Mesodermal cell (in vitro differentiated cells): ENCODE results near the gene TIRAP.
"Not testable (repeated sequence)": the region's sequence is repeated elsewhere in the genome, so short reads cannot be mapped to it uniquely, and the experiment has no call there.

Experiments used
- H3K27ac ChIP-seq: 2 replicates; pipeline ENCODE4 v1.7.0; 2013; ENCODE audit warnings: mild to moderate bottlenecking, low read depth, low read length, moderate library complexity; ENCODE audit not compliant: severe bottlenecking
- H3K36me3 ChIP-seq: 2 replicates; pipeline ENCODE4 v1.7.1; 2013; ENCODE audit warnings: mild to moderate bottlenecking, low read length, moderate library complexity; ENCODE audit not compliant: control insufficient read depth, insufficient read depth
- H3K4me1 ChIP-seq: one replicate; pipeline ENCODE4 v1.7.1; 2013; ENCODE audit warnings: mild to moderate bottlenecking, low read length; ENCODE audit not compliant: insufficient read depth, control insufficient read depth, poor library complexity, severe bottlenecking
- H3K4me3 ChIP-seq: 2 replicates; pipeline ENCODE4 v1.7.0; 2013; ENCODE audit warnings: low read length, control low read depth, mild to moderate bottlenecking; ENCODE audit not compliant: insufficient read depth, poor library complexity, severe bottlenecking; ENCODE audit errors: extremely low read depth
- H3K9me3 ChIP-seq: 2 replicates; pipeline ENCODE4 v1.7.1; 2013; ENCODE audit warnings: mild to moderate bottlenecking, low read length, moderate library complexity; ENCODE audit not compliant: control insufficient read depth
- WGBS, 2 experiments: methylation state at CpG; one replicate each; pipeline ENCODE4 v1.1.5; 2013; ENCODE audit warnings: missing lambda C conversion rate in 2 of 2; ENCODE audit not compliant: insufficient coverage in 2 of 2; 5-methylcytosine and 5-hydroxymethylcytosine counted together

Gene TIRAP

GRCh38 chr11:126284829-126285228 lies 1.9 kb downstream of the TIRAP start:
- H3K4me1 ChIP-seq: no peaks in the 10 kb centered on the region
- no peak overlapping the region for H3K27ac ChIP-seq
- peaks cover 4% of the 10 kb centered on the region for H3K36me3 ChIP-seq
- WGBS, 2 experiments: no CpG with 5 or more reads among the region's 6 CpGs
- H3K4me3 ChIP-seq: no peak overlapping the region
- no peaks in the 10 kb centered on the region for H3K9me3 ChIP-seq

DNA sequence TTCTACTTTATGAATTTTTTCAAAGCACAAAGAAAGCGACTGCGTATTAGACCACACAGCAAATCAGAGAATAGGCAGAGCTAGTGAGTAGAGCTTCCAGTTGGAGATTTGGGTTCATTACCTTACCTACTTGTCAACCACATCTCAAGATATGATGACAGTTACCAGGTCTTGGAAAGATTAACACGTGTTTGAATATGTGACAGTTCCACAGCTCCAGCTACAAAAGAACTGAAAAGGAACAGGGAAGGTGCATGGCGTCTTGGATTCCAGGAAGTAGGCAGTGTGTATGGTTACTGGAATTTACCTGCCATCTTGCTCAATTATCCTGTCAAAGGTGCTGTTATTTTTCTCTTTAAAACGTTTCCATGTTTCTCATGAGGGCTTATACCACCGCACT lies 5.3 kb downstream of the TIRAP start:
- peaks cover 9% of the 10 kb centered on the region for H3K36me3 ChIP-seq
- 94 to 96% methylated on average over 3 to 4 of the region's 6 CpGs for WGBS, 2 experiments
- no peaks in the 10 kb centered on the region for H3K4me1 ChIP-seq
- no peaks in the 10 kb centered on the region for H3K9me3 ChIP-seq
- no peak overlapping the region for H3K27ac ChIP-seq
- H3K4me3 ChIP-seq: no peak overlapping the region

DNA sequence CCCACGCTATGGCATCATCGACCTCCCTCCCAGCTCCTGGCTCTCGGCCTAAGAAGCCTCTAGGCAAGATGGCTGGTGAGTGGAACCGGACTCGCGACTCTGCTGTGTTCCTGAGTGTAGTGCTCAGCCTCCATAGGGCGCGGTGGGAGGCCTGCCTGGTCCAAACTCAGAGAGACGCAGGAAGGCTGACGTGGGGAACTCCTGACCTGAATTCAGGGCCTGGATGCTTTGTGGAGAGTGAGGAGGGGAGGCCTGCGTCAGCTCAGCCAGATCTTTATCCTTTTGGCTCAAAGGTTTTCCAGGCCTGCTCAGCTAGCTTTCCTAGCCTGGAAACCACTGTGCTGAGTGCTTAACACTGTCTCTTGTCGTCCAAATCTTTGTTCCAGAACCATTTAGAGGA lies 8.0 kb downstream of the TIRAP start:
- Histone ChIP-seq H3K27ac (peak overlapping the region; percentile 62), H3K36me3 (peaks cover 15% of the 10 kb centered on the region), H3K4me3 (no peak overlapping the region), H3K4me1 (no peaks in the 10 kb centered on the region), H3K9me3 (no peaks in the 10 kb centered on the region)
- 93 to 96% methylated on average over 10 to 12 of the region's 12 CpGs for WGBS, 2 experiments

DNA sequence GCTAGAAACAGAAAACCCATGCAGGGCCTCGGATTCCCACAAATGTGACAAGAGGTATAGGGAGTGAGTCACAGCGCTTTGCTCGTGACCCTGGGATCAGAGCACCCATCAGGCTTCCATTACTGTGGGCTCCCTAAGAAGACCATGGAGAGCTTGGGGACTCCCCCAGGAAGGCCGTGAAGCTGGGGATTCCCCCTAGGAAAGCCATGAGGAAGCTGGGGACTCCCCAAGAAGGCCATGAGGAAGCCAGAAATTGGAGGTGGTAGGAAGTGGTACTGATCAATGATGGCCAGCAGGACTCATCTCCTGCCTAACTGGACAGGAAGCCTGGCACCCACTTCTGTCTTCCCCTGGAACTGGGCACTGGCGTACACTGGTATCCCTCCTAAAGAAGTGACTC lies 10.8 kb downstream of the TIRAP start:
- peaks cover 20% of the 10 kb centered on the region for H3K36me3 ChIP-seq
- H3K4me1 ChIP-seq: no peaks in the 10 kb centered on the region
- WGBS, 2 experiments: 94 to 100% methylated on average over 5 of the region's 5 CpGs
- no peak overlapping the region for H3K27ac ChIP-seq
- H3K4me3 ChIP-seq: no peak overlapping the region
- H3K9me3 ChIP-seq: no peaks in the 10 kb centered on the region

DNA sequence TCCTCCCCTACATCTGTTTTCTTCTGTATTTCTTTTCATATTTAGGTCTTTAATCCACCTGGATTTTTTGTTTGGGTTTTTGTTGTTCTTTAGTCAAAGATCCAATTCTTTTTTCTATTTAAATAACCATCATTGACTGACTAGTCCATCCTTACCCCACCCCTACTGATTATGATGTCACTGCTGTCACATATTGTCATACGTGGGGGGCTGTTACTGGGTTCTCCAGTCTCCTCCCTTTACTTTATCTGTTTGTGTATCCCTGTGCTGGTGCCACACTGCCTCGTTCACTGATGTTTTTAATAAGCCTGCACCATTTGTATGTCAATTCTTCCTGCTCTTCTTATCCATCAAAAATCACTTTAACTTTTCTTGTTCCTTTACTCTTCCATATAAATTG lies 14.1 kb downstream of the TIRAP start:
- WGBS, 2 experiments: 88 to 91% methylated on average over 2 of the region's 2 CpGs
- H3K9me3 ChIP-seq: no peaks in the 10 kb centered on the region
- peaks cover 31% of the 10 kb centered on the region for H3K36me3 ChIP-seq
- H3K4me3 ChIP-seq: no peak overlapping the region
- H3K4me1 ChIP-seq: no peaks in the 10 kb centered on the region
- H3K27ac ChIP-seq: no peak overlapping the region

- peaks cover 14% of the 10 kb centered on the region for H3K36me3 ChIP-seq
- no peaks in the 10 kb centered on the region for H3K9me3 ChIP-seq
- H3K27ac ChIP-seq: peak within 1 kb of the TSS; percentile 85
- peaks cover 7% of the 10 kb centered on the region for H3K4me1 ChIP-seq
- peak within 1 kb of the TSS; percentile 63 for H3K4me3 ChIP-seq
- WGBS, 2 experiments: 1 to 3% methylated on average over 45 to 50 of the region's 61 CpGs
Observed at GRCh38 chr11:126303623-126304456, 20.9 kb downstream of the TIRAP start, which contains the start of gene DCPS. DCPS (plus strand) TSS chr11:126304060; CDS start chr11:126304081, 21 bp downstream.

DNA sequence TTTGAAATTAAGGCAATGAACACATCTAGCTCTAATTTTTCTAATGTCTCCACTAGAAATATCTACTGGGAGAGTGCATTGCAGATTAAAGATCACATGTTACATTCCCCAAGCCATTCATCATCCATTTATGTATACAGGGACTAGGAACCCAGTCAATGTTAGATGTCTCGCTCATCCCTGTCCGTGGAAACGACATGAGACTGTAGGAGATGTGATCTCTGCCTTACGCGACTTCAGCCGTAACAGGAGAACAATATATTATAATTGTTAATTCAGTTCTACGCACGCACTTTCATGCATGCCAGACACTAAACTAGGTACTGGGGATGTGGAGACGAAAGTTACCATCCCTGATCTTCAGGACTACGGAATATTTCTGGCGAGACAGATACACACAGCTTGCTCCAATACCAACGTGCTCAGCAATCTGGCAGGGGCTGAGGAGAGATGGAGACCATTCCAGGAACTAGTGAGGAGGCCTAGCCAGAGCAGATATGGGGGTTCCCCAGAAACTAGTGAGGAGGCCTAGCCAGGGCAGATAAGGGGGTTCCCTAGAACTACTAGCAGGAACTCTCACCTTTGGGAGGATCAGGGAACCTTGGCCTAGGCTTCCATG lies 21.7 kb downstream of the TIRAP start:
- Histone ChIP-seq H3K27ac (peak overlapping the region; percentile 85), H3K36me3 (peaks cover 14% of the 10 kb centered on the region), H3K4me3 (peak overlapping the region; percentile 63), H3K4me1 (peaks cover 7% of the 10 kb centered on the region), H3K9me3 (no peaks in the 10 kb centered on the region)
- WGBS, 2 experiments: 80 to 92% methylated on average over 4 to 9 of the region's 12 CpGs

DNA sequence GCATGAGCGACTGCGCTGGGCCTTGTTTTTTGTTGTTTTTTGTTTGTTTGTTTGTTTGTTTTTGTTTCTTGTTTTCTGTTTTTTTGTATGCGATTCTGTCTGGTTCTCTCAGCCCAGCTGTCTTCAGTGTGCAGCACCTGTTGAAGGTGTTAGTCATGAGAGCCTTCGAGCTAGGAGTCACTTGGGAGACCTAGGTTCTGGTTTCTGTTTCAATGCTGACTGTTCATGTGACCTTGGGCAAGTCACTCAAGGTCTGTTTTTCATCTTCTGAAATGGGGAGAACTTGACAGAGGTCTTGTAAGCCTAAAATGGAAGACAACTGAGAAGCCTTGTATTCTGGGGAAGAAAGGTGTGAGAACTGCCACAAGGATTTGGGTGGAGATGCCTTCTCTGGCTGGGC lies 22.8 kb downstream of the TIRAP start:
- no peak overlapping the region for H3K27ac ChIP-seq
- 100% methylated on average over 2 to 4 of the region's 4 CpGs for WGBS, 2 experiments
- peaks cover 16% of the 10 kb centered on the region for H3K36me3 ChIP-seq
- no peaks in the 10 kb centered on the region for H3K9me3 ChIP-seq
- H3K4me3 ChIP-seq: no peak overlapping the region
- H3K4me1 ChIP-seq: peaks cover 9% of the 10 kb centered on the region

DNA sequence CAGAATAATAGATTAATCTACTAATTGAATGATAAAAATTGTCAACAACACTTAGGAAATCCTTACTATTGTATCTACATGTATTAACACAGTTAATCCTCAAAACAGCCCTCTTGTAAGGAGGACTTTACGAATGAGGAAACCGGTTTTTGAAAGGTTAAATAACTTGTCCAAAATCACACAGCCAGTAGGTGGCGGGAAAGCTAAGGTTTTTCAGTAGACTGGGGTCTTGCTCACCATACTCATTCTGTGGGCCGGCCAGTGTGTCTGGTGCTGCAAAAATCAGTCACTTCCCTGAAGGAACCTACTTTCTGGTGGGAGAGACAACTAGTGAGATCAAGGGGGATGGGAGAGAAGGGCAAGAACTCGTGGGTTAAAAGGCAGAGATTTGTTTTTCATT lies 24.8 kb downstream of the TIRAP start:
- Histone ChIP-seq H3K4me1 (peaks cover 13% of the 10 kb centered on the region), H3K36me3 (peaks cover 11% of the 10 kb centered on the region), H3K9me3 (no peaks in the 10 kb centered on the region), H3K4me3 (no peak overlapping the region), H3K27ac (peak overlapping the region; percentile 71)
- 25 to 38% methylated on average over 2 of the region's 5 CpGs for WGBS, 2 experiments

DNA sequence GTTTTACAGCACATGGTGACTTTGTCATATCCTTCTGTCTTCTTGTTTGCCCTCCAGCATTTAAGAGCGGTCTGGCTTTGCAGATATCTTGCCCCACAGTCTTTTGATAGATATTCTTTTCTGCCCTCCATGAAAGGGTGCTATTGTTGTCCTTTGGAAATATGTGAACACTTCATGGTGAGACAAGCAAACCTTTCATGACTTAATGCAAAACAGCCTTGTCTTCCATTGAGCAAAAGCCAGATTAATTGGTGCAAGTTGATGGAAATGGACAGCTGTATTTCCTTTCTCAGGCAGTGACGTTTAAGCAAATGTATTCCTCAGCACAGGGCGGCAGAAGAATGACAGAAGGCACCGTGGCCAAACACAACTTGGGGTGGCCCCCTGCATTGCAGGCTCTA lies 25.4 kb downstream of the TIRAP start:
- H3K4me1 ChIP-seq: peaks cover 13% of the 10 kb centered on the region
- peaks cover 11% of the 10 kb centered on the region for H3K36me3 ChIP-seq
- WGBS, 2 experiments: 87 to 89% methylated on average over 3 to 4 of the region's 4 CpGs
- H3K27ac ChIP-seq: peak overlapping the region; percentile 71
- H3K9me3 ChIP-seq: no peaks in the 10 kb centered on the region
- no peak overlapping the region for H3K4me3 ChIP-seq

DNA sequence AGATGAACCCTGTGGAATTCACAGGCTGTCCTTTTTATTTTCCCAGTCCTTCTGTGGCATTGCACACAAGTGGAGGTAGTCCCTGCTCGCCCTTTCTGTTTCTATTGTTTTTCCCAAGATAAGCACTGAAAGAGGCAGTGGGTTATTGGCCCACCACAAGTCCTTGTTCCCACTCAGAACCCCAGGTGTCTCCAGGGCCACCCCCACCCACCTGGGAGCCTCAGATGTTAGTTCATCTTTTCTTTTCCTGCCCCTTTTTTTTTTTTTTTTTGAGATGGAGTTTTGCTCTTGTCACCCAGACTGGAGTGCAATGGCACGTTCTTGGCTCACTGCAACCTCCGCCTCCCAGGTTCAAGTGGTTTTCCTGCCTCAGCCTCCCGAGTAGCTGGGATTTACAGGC lies 25.9 kb downstream of the TIRAP start:
- H3K4me3 ChIP-seq, H3K27ac ChIP-seq, H3K9me3 ChIP-seq: not testable (repeated sequence)
- 100% methylated on average over 1 to 3 of the region's 4 CpGs for WGBS, 2 experiments
- Histone ChIP-seq H3K36me3 (peaks cover 11% of the 10 kb centered on the region), H3K4me1 (peaks cover 13% of the 10 kb centered on the region)
